Measurements from ENCODE around the gene ZMYND8.
"Not testable (repeated sequence)": the region's sequence is repeated elsewhere in the genome, so short reads cannot be mapped to it uniquely, and the experiment has no call there.

The ZMYND8 gene

DNA sequence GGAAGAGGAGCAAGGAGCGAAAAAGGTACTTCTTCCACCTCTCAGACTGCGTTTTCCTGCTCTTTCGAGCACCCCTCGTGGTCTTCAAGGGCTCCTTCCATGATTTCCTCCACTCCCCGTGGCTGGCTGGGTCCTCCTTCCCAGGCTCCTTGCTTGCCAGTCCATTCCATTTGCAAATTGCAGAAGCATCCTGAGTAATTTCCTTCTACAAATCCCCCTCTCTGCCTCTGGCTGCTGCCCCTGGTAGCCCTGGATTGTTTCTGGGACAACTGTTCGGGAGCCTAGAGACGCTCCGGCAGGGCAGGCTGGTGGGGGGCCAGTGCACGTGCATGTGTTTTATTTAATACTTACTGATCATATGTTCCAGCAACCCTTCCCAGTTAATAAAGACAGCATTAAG lies 173.1 kb downstream of the ZMYND8 start:
- no peaks in the 10 kb centered on the region for H3K9me3 Mint-ChIP-seq
- no peak overlapping the region for H3K4me3 Mint-ChIP-seq
- no peak overlapping the region for H3K27ac Mint-ChIP-seq

DNA sequence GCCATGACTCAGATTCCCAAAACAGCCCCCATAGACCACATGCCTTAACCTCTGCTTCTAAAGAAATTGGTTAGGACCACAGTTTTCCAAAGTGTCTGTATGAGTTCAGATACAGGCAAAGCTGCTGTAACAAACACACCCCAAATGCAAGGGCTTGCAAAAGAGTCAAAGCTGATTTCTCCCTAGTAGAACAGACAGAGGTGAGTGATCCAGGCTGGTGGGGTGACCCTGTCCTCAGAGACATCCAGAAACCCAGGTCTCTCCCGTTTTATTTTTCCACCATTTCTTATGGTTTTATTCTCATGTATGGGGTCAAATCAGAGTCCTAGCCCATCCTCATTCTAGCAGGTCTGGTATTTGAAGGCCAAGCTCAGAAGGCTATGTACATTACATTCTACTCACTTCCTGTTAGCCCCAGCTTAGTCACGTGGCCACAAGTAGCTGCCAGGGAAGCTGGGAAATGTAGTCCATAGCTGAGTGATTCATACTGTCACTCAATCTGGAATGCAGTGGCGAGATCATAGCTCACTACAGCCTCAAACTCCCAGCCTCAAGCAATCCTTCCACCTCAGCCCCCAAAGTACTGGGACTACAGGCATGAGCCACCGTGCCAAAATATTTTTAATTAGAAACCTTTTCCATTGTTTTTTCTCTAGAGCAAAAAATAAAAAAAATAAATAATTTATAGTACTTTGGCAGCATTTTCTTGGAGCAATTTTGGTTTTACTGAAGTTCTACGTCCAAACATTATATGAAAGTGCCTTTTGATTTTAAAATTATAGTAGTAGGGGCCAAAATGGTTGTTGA lies 175.2 kb downstream of the ZMYND8 start:
- Mint-ChIP-seq H3K27me3 (peaks cover 4% of the 10 kb centered on the region), H3K27ac (no peak overlapping the region), H3K36me3 (ENCODE audit: low read depth) (no peaks in the 10 kb centered on the region), H3K9me3 (no peaks in the 10 kb centered on the region), H3K4me3 (no peak overlapping the region), H3K4me1 (ENCODE audit: low read depth) (peaks cover 1% of the 10 kb centered on the region)
- no peak for DNase-seq

More for the DNA sequence above, 173.1 kb downstream of the ZMYND8 start:
- Mint-ChIP-seq H3K4me1 (ENCODE audit: low read depth) (peaks cover 4% of the 10 kb centered on the region), H3K27me3 (peaks cover 16% of the 10 kb centered on the region), H3K36me3 (ENCODE audit: low read depth) (no peaks in the 10 kb centered on the region)
- no peak for DNase-seq

DNA sequence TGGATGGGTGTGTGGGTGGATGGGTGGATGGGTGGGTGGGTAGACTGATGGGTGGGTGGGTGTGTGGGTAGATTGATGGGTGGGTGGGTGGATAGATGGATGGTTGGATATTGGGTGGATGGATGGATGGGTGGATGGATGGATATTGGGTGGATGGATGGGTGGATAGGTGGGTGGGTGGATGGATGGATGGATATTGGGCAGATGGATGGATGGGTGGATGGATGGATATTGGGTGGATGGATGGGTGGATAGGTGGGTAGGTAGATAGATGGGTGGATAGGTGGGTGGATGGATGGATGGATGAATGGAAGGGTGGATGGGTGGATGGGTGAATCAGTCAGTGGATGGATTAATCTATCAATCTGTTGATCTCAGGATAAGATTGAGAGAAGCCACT lies 177.2 kb downstream of the ZMYND8 start:
- H3K4me3 Mint-ChIP-seq = no peak overlapping the region

DNA sequence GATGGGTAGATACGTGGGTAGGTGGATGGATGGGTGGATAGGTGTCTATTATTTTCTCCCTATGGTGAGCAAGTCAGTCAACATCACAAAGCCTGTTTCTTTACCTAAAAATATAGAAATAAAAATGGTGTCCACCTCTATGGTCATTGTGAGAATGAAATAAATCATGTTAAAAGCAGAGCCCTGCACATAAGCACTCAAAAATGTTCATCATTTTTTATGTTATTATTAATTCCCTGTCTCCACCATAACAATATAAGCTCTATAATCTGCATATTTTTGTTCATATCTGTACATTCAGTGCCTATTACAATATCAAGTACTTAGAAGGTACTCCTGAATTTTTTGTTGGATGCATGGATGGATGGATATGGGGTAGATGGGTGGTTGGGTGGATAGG lies 177.6 kb downstream of the ZMYND8 start:
- Mint-ChIP-seq H3K27ac (no peak overlapping the region), H3K4me3 (no peak overlapping the region), H3K4me1 (ENCODE audit: low read depth) (peaks cover 1% of the 10 kb centered on the region), H3K9me3 (no peaks in the 10 kb centered on the region), H3K36me3 (ENCODE audit: low read depth) (no peaks in the 10 kb centered on the region), H3K27me3 (peaks cover 10% of the 10 kb centered on the region)
- DNase-seq = no peak

More for the DNA sequence above, 177.2 kb downstream of the ZMYND8 start:
- Mint-ChIP-seq H3K9me3 (no peaks in the 10 kb centered on the region), H3K27ac (no peak overlapping the region), H3K27me3 (peaks cover 8% of the 10 kb centered on the region), H3K36me3 (ENCODE audit: low read depth) (no peaks in the 10 kb centered on the region), H3K4me1 (ENCODE audit: low read depth) (peaks cover 1% of the 10 kb centered on the region)
- DNase-seq = no peak

DNA sequence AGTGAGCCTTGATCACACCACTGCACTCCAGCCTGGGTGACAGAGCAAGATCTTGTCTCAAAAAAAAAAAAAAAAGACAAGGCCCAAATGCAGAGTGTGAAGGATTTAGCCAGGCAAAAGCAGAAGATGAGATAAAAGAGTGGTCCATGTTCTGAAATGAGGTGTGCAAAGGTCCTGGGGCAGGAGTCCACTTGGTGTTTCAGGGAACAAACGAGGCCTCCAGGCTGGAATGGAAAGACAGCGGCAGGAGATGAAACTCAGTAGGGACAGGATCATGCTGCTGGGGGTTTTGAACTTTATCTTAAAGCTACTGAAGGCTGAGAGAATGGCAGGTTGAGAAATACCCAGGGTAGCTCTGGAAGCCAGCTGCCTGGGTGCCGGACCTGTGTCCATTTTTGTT lies 178.2 kb downstream of the ZMYND8 start:
- no peaks in the 10 kb centered on the region for H3K9me3 Mint-ChIP-seq

DNA sequence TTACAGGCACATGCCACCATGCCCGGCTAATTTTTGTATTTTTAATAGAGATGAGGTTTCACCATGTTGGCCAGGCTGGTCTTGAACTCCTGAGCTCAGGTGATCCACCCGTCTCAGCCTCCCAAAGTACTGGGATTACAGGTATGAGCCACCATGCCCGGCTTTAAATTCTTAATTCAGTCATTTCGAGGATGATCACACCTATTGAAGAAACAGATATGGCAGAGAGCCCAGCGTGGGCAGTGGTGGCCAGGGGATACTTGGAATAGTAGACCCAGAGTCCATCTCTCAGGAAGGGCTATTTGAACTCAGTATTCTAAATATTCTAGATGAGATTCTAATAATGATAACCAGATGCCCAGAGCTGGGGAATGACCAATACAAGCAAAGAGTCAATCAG lies 180.3 kb downstream of the ZMYND8 start:
- not testable (repeated sequence) for H3K4me3 Mint-ChIP-seq; DNase-seq; H3K4me1 Mint-ChIP-seq (ENCODE audit: low read depth); H3K27ac Mint-ChIP-seq; H3K36me3 Mint-ChIP-seq (ENCODE audit: low read depth); H3K9me3 Mint-ChIP-seq
- peaks cover 17% of the 10 kb centered on the region for H3K27me3 Mint-ChIP-seq

More for the DNA sequence above, 178.2 kb downstream of the ZMYND8 start:
- Mint-ChIP-seq H3K4me3 (no peak overlapping the region), H3K27ac (no peak overlapping the region), H3K27me3 (peaks cover 10% of the 10 kb centered on the region), H3K4me1 (ENCODE audit: low read depth) (peaks cover 1% of the 10 kb centered on the region), H3K36me3 (ENCODE audit: low read depth) (no peaks in the 10 kb centered on the region)
- no peak for DNase-seq

DNA sequence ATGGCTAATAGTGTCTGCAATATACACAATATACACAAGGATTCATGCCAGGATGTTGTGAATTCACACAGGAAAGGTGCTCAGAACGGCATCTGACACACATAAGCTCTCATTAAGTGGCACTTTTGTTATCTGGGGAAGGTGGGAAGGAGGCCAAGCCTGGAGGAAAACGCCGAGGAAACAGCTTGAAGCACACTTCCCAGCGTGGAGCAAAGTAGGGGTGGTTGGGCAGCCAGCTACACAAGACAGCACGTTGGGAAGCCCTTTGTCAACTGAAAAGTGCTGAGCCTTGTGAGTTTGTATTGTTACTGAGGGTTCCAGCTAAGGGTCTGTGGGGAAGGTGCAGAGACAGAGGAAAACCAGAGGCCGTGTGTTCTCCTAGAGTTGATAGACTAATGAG lies 181.0 kb downstream of the ZMYND8 start:
- Mint-ChIP-seq H3K36me3 (ENCODE audit: low read depth) (no peaks in the 10 kb centered on the region), H3K27ac (no peak overlapping the region), H3K4me1 (ENCODE audit: low read depth) (no peaks in the 10 kb centered on the region), H3K27me3 (peaks cover 24% of the 10 kb centered on the region), H3K4me3 (no peak overlapping the region), H3K9me3 (no peaks in the 10 kb centered on the region)
- DNase-seq = no peak

DNA sequence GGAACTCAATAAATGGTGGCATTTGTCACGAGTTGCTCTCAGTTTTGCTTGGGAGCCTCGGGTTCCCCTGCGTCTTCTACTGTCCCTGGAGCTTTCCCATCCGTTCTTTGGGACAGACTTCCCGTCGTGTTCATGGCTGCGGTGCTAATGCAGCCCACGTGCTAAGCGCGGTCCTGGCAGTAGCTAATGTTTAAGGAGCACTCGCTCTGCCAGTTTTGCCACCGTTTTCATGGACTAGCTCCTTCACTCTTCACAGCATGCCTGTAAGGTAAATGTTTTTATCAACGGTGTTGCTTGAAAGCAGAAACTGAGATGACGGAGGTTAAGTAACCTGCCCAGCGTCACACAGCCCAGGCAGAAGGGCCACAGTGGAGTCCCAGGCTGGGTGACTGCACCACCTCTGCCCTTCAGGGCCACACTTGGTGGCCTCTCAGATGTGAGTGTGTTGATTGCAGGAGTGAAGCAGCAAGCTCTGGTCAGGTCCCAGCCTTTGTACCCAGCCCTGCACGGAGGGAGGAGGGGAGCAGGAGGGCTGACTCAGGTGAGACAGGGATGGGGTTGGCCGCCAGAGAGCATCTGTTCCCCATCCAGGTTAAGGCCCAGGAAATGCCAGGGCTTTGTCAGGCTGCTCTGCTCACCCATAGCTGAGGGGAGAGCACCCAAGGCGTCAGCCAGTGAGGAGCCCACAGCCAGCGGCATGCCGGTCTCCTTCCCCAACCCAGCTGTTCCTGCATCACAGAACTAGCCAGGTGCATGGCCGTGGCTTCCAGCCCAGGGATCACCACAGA lies 181.8 kb downstream of the ZMYND8 start:
- Mint-ChIP-seq H3K4me3 (no peak overlapping the region), H3K36me3 (ENCODE audit: low read depth) (no peaks in the 10 kb centered on the region), H3K9me3 (no peaks in the 10 kb centered on the region), H3K27ac (no peak overlapping the region), H3K27me3 (peaks cover 24% of the 10 kb centered on the region), H3K4me1 (ENCODE audit: low read depth) (no peaks in the 10 kb centered on the region)
- no peak for DNase-seq

DNA sequence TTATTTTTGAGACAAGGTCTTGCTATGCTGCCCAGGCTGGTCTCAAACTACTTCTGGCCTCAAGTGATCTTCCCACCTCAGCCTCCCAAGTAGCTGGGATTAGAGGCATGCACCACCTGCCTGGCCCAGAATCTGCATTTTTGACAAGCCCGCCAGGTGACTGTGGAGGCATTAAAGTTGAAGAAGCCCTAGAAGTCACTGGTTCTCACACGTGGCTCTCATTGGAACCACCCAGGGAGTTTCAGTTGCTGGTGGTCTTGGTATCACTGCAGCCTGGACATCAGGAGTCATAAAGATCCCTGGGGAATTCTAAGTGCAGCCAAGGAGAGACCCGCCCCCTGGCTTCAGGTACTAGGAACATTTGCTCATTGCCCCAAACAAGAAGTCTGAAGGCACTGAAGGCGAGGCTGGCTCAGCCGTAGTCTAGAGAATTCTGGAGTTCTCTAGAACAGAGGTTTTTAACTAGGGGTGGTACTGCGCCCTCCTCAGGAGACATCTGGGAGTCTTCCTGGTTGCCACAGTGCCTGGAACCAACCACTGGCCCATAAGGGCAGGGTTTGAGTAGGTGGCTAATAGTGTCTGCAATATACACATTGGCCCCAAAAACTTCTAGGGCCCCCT lies 182.8 kb downstream of the ZMYND8 start:
- Mint-ChIP-seq H3K27ac (no peak overlapping the region), H3K4me3 (no peak overlapping the region), H3K27me3 (peaks cover 28% of the 10 kb centered on the region), H3K4me1 (ENCODE audit: low read depth) (no peaks in the 10 kb centered on the region), H3K36me3 (ENCODE audit: low read depth) (no peaks in the 10 kb centered on the region), H3K9me3 (no peaks in the 10 kb centered on the region)
- DNase-seq = no peak

DNA sequence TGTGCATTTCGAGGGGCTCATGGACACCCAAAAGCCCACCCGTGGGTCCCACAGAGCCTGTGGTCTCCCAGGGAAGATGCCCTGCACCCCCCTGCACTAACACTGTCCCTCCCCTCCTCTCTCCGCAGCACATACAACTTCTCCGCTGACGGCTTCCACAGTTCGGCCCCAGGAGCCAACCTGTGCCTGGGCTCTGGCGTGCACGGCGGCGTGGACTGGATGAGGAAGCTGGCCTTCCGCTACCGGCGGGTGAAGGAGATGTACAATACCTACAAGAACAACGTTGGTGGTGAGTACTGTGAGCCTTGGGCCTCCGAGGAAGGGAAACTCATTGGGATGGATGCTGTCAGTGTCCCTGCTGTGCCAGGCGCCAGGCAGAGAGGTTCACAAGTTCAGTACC lies 183.9 kb downstream of the ZMYND8 start:
- Mint-ChIP-seq H3K9me3 (no peaks in the 10 kb centered on the region), H3K4me3 (no peak overlapping the region), H3K27ac (no peak overlapping the region), H3K27me3 (peaks cover 28% of the 10 kb centered on the region), H3K4me1 (ENCODE audit: low read depth) (no peaks in the 10 kb centered on the region), H3K36me3 (ENCODE audit: low read depth) (no peaks in the 10 kb centered on the region)
- no peak for DNase-seq

DNA sequence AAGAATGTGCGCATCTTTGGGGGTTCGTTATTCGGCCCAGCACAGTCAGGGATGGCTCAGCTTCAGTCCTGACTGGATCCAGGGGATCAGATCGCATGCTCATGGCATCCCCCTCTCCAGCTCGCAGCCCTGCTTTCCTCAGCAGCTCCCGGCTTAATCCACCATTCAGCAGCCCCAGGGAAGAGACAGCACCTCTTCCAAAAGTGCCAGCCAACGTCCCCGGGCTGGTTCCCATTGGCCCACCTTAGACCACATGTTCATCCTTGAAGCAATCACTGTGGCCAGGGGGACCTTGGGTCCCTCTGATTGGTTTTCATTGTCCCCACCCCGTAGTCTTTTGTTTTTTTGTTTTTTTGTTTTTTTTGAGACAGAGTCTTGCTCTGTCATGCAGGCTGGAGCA lies 188.7 kb downstream of the ZMYND8 start:
- H3K4me1 Mint-ChIP-seq (ENCODE audit: low read depth) = no peaks in the 10 kb centered on the region

DNA sequence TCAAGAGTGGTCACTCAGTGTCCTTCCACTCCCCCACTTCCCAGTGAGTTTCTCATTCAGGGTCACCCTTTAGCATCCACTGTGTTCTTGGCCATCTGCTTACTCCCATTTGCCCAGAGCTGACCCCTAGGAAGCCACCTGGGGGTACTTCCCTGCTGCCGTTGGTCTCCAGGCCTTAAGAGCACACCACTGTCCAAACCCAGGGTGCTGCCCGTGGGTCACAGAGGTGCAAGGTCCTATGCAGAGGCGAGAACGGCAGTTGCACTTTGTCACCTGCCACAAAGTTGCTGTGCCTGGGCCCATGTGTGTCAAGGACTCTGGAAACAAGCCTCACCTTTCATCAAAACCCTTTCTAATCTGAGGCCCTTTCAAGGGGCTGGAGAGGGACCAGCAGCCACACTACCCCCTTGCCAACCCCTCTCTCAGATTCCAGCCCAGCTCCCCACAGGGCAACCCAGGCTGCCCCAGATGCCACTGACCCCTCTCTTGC lies 191.1 kb downstream of the ZMYND8 start:
- Mint-ChIP-seq H3K9me3 (no peaks in the 10 kb centered on the region), H3K27me3 (peaks cover 6% of the 10 kb centered on the region), H3K4me1 (ENCODE audit: low read depth) (no peaks in the 10 kb centered on the region), H3K36me3 (ENCODE audit: low read depth) (no peaks in the 10 kb centered on the region), H3K4me3 (no peak overlapping the region), H3K27ac (no peak overlapping the region)
- DNase-seq = no peak

More for the DNA sequence above, 188.7 kb downstream of the ZMYND8 start:
- no peak overlapping the region for H3K27ac Mint-ChIP-seq
- no peaks in the 10 kb centered on the region for H3K36me3 Mint-ChIP-seq (ENCODE audit: low read depth)
- H3K27me3 Mint-ChIP-seq = peaks cover 20% of the 10 kb centered on the region
- H3K4me3 Mint-ChIP-seq = no peak overlapping the region
- DNase-seq = no peak
- no peaks in the 10 kb centered on the region for H3K9me3 Mint-ChIP-seq

DNA sequence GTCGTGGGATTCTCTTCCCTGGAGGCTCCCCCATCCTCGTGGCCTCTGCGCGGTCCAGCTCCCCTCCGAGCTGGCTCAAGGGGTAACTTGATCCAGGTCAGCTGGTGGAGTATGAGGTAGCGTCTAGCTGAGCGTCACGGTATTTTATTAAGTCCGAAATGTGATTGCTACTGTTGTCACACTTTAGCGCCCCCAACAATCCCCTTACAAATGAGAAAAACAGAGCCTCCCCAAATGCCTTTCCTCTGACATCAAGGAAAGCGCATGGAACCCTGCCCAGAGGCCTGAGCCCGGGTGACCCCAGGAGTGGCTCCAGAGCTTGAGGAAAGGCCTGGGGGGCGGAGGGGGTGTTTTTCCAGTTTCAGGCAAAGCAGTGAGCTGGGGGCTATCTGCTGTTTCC lies 192.4 kb downstream of the ZMYND8 start:
- DNase-seq = no peak
- H3K9me3 Mint-ChIP-seq = no peaks in the 10 kb centered on the region
- peaks cover 3% of the 10 kb centered on the region for H3K27me3 Mint-ChIP-seq
- H3K4me3 Mint-ChIP-seq = no peak overlapping the region
- H3K36me3 Mint-ChIP-seq (ENCODE audit: low read depth) = no peaks in the 10 kb centered on the region
- H3K4me1 Mint-ChIP-seq (ENCODE audit: low read depth) = no peaks in the 10 kb centered on the region
- H3K27ac Mint-ChIP-seq = no peak overlapping the region

DNA sequence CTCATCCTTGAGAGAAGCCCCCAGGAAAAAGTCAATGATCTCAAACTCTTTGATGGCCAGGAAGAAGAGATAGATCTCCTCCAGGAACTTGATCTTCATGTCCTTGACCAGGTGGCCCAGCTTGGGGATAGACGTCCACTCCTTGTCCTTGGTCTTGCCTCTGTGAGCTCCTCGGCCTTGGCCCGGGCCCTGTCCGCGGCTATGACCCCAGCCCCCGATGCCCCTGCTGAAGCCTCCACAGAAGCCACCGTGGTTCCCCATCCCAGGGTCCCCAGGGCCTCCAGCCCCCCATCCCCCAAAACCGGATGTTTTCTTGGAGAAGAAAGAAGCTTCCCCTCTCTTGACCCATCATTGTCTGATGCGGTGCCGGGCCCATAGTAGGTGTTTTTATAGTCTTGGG lies 195.1 kb downstream of the ZMYND8 start:
- no peaks in the 10 kb centered on the region for H3K4me1 Mint-ChIP-seq (ENCODE audit: low read depth)
- no peak overlapping the region for H3K4me3 Mint-ChIP-seq
- no peaks in the 10 kb centered on the region for H3K9me3 Mint-ChIP-seq
- H3K27me3 Mint-ChIP-seq = peaks cover 7% of the 10 kb centered on the region
- no peak for DNase-seq
- no peak overlapping the region for H3K27ac Mint-ChIP-seq
- H3K36me3 Mint-ChIP-seq (ENCODE audit: low read depth) = no peaks in the 10 kb centered on the region

DNA sequence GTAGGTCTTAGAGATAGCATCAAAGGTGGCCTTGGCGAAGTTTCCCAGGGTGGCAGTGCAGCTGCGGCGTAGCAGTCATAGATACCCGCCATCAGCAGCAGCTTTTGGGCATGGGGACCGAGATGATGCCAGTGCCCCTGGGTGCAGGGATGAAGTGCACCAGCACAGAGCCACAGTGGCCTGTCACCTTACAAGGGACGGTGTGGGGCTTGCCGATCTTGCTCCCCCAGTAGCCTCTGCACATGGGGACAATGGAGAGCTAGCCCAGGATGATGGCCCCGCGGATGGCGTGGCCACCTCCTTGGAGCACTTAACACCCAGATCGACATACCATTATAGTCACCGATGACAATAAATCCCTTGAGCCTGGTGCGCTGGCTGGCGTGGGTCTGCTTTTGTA lies 195.5 kb downstream of the ZMYND8 start:
- no peaks in the 10 kb centered on the region for H3K9me3 Mint-ChIP-seq
- H3K4me1 Mint-ChIP-seq (ENCODE audit: low read depth) = no peaks in the 10 kb centered on the region
- peaks cover 9% of the 10 kb centered on the region for H3K27me3 Mint-ChIP-seq
- no peak overlapping the region for H3K27ac Mint-ChIP-seq
- no peak for DNase-seq
- H3K4me3 Mint-ChIP-seq = no peak overlapping the region
- H3K36me3 Mint-ChIP-seq (ENCODE audit: low read depth) = no peaks in the 10 kb centered on the region

All from activated T-cell treated with anti-CD3 and anti-CD28 coated beads, Interleukin-2, amount 50 U/mL, for 24 hours (primary cell).